KBM-7 (cell line): ENCODE results near the gene SH2D3C.

Experiments
- DNase-seq: peaks from one replicate; pipeline ENCODE4 v3.0.0-alpha.2; 2015
- in situ Hi-C: fragments of 300-500 bp; cut with MboI; formaldehyde crosslinking; loops from 2 replicates; pipeline ENCODE4 v1.14.3; 2020; ENCODE audit warnings: low sequenced_read_pairs, low pct_unique_long_range_greater_than_20kb, mixed read lengths

The SH2D3C gene, protein sequence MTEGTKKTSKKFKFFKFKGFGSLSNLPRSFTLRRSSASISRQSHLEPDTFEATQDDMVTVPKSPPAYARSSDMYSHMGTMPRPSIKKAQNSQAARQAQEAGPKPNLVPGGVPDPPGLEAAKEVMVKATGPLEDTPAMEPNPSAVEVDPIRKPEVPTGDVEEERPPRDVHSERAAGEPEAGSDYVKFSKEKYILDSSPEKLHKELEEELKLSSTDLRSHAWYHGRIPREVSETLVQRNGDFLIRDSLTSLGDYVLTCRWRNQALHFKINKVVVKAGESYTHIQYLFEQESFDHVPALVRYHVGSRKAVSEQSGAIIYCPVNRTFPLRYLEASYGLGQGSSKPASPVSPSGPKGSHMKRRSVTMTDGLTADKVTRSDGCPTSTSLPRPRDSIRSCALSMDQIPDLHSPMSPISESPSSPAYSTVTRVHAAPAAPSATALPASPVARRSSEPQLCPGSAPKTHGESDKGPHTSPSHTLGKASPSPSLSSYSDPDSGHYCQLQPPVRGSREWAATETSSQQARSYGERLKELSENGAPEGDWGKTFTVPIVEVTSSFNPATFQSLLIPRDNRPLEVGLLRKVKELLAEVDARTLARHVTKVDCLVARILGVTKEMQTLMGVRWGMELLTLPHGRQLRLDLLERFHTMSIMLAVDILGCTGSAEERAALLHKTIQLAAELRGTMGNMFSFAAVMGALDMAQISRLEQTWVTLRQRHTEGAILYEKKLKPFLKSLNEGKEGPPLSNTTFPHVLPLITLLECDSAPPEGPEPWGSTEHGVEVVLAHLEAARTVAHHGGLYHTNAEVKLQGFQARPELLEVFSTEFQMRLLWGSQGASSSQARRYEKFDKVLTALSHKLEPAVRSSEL

DNA sequence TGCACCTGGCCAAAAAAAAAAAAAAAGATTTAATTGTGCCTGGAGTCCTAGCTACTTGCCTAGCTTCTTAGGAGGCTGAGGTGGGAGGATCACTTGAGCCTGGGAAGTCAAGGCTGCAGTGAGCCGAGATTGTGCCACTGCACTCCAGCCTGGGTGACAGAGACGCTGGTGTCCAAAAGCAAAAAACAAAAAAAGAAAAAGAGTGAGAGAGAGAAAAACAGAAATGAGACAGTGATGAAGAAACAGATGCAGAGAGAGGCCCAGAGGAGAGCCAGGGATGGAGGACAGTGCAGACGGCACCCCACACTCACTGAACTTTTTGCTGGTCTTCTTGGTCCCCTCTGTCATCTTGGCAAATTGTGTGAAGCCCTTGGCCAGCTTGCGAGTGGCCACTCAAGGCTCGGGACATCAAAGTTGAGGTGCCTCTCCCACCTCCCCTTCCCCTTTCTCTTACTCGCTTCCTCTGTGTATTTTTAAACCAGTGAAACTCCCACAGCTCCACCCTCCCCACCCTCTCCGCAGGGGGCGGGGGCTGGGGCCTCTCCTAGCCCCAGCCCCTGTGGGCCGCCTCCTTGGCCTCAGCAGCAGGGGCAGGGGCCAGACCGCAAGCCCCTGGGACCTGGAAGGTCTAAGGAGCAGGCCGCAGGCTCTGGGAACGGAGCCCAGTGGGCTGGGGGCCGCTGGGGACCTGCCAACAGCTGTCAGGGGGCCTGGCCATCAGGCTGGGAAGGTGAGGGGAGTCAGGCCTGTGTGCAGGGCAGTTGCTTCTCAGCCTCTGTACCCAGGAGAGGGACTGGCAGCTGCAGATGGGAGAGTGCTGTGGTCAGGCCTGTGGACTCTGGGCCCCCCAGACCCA, at the start of gene SH2D3C:
Gene SH2D3C, minus strand, starts transcription at position 387 of the 856 bp plus-strand sequence. Its CDS starts 39 bp downstream, at position 348.
- DNase-seq = peak; percentile 74
- in situ Hi-C loops = no loop called here

DNA sequence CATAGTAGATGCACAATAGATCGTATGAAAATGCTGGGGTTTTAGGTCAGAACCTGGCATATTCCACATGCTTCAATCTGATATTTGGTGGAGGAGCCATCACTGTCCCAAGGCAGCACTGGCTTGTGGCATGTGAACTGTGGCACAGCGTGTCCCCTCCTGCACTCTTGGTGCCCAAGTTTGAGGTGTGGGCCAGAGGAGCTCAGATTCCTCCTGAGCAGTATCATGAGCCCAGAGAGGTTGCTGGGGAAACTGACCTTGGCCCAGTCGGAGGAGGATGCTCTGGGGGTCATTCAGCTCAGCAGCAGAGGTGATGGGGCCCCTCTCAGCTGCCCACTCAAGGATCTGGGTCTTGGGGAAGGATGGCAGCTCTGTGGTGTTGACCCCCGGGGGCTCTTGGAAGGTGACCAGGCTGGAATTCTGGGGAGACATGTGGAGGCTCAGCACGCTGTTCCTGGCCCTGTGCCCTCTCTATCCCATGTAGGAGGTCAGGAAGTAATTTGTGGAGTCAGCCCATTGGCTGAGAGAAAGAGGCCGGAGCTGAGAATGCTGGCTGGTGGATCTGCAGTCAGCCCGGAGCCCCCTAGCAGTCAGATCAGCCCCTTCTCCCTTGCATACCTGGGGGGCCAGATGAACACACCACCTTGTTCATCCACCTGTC, 47.9 kb upstream of the SH2D3C start:
- in situ Hi-C loops = no loop called here
- no peak for DNase-seq

DNA sequence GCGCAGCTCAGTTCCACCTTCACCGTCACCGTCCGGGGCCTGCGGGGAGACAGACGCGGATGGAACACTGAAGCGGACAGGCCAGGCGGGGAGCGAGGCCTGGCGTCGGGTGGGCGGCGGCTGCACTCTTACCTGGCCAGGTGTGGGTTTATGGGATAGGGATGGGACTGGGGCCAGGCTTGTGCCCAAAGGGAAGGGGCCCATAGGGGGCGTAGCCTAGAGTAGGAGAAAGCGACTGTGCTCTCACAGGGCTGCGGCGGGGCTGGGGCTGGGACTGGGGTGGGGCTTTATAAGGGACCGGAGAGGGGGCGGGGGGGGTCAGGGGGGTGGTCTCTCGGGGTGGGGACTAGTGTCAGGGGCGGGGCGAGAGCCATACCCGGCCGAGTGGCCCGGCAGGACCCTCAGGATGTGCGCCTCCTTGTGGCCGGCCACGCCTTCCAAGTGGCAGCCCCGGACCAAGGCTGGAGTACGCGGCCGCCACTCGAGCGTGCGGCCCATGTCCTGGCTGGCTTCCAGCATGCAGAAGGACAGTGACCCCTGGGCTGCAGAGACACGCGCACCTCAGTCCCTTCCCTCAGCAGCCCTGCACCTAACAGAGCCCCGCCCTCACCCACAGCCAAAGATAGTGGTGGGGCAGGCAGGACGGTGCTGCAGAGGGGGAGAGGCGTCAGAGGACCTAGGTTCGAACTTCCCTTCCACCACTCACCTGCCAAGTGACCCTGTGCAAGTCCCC, 47.0 kb upstream of the SH2D3C start:
- in situ Hi-C loops = no loop called here
- DNase-seq = no peak

DNA sequence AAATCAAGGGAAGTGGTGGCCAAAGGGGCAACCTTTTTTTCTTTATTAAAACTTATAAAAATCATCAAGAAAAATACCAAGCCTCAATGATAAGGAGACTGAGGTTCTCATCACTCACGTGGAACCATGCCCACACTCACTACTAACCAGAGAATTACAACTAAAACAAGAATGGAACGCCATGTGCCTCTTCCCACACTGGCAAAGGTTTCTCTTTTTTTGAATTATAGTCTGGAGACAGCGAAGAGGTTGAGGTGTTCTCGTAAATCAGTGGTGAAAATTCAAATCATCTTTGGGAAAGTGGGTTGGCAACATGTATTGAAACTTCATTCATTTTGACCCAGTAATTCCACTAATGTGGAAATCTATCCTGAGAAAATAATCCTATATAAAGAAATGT, 43.6 kb upstream of the SH2D3C start:
- DNase-seq = no peak
- in situ Hi-C loops = no loop called here

DNA sequence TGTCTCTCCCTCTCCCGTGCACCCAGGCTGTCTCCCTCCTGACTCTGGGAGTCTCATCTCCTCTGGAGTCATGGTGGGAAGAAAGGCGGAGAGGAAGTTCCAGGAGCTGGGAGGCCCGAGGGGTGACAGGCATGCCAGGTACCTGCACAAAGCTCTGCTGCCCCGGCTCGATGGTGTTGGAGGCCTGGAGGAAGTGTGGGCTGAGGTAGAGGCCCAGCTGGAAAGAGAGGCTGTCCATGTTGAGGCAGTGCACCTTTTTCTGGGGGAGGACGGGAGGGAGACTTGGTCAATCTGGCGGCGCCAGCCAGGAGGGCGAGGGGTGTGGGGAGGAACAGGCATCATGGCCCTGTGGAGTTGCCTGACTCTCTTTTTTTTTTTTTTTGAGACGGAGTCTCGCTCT, 40.1 kb upstream of the SH2D3C start:
- no peak for DNase-seq
- in situ Hi-C loops = no loop called here

DNA sequence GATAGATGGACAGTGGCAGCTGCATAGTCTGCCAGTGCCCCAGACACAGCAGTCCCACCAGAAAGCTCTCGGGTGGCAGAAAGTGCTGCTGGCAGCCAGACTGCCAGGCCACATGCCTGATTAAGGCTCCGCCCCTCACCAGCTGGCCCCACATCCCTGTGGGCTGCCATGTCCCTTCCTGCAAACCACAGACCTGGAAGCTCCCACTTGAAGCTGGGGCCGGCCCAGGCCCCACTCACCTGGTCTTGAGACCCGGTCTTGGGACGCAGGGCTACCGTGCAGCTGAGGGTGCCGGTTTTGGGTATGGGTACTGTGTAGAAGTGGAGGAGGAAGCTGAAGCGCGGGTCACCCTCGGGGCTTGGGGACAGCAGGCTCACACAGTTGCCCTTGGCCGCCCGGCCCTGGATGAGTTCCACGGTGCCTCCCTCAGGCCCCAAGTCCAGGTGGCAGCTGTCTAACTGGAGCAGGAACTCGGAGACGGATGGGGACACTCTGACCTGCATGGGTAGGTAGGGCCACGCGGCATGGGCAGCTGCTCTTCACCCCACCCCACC, 39.5 kb upstream of the SH2D3C start:
- in situ Hi-C loops = no loop called here
- DNase-seq = no peak

DNA sequence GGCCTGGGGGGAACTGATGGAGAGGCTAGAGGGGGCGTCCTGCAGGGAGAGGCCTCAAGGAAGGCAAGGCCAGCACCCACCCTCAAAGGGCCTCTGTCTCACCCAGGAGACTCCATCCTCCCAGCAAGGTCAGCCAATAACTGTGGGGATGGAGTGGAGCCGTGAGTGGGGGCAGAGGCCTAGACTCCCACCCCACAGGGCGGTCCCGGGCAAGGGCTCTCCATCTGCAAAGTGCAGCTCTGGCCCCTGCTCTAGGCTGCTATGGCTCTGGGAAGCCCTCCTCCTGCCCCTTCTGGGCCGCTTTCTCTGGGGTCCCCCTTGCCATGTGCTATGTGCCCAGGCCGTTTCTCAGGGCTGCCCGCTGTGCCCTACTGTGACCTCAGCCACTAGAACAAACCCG, 38.3 kb upstream of the SH2D3C start:
- DNase-seq = no peak
- in situ Hi-C loops = no loop called here

DNA sequence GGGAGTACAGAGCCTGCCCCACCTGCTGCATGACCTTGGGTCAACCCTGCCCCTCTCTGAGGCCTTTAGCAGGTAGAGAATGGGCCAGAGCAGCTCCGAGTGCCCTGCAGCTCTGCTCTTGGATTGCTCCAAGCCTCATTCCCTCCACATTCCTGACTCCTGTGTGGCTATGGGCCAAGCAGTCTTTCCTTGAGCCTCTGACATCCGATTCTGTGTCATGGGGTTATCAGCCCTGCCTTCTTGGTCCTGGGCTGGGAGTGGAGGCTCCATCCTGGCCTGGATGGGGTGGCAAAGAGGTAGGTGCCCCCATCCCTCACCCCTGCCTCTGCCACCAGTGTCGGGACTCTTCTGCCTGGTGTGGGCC, 37.9 kb upstream of the SH2D3C start:
- DNase-seq = no peak
- in situ Hi-C loops = no loop called here

DNA sequence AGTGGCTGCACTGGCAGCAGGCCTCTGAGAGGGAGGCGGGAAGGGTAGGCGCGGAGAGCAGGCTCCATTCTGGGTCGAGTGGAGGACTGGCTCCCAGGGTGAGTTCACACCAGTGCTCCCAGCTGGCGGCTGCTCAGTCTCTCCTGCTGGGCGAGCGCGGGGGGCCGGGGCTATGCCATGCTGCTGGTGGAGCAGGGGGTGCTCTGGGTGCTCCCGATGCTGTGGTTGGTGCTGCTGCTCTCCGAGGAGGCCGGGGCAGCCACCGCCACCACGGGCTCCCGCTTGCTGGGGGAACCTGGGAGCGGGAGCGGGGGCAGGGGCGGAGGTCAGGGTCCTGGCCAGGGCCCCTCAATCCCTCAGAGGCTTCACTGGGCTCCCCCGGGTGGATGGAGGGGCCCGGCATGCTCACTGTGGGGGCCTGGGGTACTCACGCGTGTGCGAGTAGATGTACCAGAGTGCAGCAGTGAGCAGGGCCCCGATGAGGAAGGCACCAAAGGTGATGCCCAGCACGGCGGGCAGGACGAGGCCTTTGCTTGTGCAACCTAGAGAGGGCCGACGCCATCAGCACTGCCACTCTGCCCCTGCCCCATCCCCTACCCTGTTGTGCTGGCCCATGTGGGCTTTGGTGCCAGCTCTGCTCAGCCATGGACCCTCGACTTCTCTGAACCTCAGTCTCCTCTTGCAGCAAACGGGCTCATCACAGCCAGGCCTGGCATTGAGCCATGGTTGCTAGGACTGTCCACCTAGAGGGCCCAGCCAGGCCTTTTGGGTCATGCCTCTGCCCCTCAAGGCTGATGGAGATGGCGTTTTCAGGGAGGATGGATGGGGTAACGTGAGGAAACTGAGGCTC, 37.3 kb upstream of the SH2D3C start:
- DNase-seq = no peak
- in situ Hi-C loops = no loop called here

DNA sequence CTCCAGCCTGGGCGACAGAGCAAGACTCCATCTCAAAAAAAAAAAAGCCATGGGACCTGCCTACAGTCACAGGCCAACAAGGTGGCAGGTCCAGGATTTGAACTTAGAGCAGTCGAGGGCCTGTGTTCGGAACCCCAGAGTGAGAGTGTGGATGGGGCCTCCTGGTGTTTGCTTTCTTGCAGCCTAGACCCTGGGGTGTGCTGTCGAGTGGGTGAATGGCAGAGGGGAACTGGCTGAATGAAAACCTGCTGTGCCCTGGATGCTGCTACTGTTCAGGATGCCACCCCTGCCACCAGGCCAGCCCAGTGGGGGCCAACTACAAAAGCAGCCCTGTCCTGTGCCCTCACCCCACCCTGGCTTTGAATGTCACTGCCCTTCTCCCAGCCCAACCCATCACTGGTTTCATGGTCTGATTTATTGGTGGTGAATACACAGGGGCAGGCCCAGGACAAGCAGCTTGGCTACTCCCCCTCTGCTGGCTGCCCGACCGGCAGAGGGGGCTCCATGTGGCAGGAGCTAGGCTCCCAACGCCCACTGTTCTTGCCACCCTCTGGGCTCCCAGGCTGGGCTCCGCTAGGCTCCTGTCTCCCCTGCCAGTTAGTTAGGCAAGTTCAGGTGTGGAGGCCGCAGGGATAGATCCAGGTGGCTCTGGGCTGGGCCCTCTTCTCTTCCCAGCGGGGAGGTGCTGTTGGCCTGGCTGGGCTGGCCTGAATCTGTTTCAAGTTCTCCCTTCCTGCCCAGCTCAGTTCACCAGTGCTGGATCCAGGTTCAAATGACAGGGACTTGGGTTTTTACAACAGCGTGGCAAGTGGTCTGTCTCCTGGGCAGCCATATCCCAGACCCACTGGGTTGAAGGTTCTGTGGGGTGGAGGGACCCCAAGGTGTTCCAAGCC, 36.4 kb upstream of the SH2D3C start:
- in situ Hi-C loops = no loop called here
- DNase-seq = no peak

DNA sequence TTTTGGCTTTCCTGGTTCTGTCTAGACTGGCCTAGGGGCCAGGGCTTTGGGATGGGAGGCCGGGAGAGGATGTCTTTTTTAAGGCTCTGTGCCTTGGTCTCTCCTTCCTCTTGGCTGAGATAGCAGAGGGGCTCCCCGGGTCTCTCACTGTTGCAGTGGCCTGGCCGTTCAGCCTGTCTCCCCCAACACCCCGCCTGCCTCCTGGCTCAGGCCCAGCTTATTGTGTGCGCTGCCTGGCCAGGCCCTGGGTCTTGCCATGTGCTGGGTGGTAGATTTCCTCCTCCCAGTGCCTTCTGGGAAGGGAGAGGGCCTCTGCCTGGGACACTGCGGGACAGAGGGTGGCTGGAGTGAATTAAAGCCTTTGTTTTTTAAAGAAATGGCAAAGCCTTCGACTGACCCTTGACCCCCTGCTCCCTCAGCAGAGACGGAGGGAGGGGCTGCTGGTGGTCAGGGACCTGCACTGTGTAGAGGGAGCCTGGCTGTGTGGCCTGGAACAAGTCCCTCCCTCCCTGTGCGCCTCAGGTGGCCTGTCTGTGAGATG, 35.3 kb upstream of the SH2D3C start:
- DNase-seq = no peak
- in situ Hi-C loops = no loop called here

DNA sequence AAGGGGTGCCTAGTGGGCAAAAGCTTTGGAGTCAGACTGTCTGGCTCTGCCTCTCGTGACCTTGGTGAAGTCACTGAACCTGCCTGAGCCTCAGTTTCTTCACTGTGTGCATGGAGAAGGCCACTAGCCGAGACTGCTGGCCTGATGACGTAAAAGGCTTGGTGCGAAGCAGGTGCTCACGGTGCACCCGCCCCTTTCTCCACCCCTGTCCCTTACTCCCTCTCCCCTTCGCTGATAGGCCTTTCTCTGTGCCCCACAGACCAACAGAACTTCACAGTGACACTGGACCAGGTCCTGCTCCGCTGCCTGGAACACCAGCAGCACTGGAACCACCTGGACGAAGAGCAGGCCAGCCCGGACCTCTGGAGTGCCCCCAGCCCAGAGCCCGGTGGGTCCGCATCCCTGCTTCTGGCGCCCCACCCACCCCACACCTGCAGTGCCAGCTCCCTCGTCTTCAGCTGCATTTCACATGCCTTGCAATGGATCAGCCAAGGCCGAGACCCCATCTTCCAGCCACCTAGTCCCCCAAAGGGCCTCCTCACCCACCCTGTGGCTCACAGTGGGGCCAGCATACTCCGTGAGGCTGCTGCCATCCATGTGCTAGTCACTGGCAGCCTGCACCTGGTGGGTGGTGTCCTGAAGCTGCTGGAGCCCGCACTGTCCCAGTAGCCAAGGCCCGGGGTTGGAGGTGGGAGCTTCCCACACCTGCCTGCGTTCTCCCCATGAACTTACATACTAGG, 34.6 kb upstream of the SH2D3C start:
- DNase-seq = no peak
- in situ Hi-C loops = no loop called here

DNA sequence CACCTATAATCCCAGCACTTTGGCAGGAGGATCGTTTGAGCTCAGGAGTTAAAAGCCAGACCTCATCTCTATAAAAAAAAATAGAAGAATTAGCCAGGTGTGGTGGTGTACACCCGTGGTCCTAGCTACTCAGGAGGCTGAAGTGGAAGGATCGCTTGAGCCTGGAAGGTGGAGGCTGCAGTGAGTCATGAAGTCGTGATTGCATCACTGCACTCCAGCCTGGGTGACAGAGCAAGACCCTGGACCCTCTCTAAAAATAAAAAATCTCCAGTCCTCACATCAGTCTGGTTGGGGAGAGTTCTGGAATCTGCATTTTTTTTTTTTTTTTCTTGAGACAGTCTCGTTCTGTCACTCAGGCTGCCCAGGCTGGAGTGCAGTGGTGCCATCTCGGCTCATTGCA, 33.5 kb upstream of the SH2D3C start:
- in situ Hi-C loops = no loop called here
- DNase-seq = no peak

DNA sequence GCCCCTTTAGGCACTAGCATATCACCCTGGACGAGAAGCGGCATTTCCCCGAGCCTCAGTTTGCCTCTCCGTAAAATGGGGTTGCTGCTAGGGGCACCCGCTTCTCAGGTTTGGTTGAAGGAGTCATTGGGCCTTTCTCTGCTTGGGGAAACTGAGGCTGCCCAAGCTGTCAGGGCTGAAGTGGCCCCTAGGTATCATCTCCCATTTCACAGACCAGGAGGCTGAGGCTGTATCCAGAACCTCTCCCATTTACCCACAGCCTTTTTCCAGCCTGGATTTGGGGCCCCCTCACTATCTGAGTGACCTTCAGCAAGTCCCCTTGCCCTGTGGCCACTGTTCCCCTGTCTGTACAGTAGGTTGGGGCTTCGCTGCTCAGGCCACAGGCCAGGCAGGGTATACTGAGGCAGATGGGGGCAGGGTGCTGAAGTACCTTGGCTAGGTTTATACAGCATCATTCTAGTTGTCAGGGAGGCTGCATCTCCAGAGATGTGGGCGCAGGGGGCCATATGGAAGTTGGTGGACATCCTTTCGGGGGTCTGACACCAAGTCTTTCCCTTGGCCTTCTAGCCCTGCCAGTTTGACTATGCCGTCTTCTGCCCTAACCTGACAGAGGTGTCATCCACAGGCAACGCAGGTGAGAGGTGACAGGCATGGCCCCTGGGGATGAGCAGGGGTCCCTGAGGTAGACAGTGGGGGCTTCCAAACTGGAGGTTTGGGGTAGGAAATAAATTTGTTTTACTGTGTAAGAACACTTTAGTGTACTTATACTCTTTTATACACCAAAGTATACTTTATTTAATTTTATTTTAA, 32.1 kb upstream of the SH2D3C start:
- in situ Hi-C loops = no loop called here
- no peak for DNase-seq
